SKM-1 treated with dmso at 0.1 percent for 144 hours (cell line): ENCODE data around the gene YAP1.
A peak's percentile ranks its signal among the peaks of the same experiment; 100 is the strongest.

Experiments
- DNase-seq: peaks from one replicate; lab custom pipeline; 2025; ENCODE audit not compliant: unreplicated experiment; lab: John Stamatoyannopoulos, UW

YAP1 gene

DNA sequence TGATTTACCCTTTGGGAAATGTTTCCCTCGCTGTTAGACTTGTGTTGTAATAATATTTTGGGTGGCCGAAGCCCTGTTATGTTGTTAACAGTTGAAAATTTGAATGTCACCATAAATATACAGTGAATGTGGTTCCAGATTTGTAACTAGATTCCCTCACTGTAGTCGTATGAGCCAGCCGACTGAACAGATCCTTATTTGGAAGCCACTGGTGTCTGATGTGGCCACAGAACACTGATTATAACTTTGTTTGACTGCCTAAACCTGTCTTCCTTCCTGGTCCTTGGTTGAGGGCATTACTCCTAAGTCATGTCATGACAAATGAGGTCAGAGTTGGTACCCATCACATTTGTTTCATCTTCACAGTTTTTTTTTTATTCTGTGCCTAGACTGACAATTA lies 45.4 kb downstream of the YAP1 start:
- no peak for DNase-seq

DNA sequence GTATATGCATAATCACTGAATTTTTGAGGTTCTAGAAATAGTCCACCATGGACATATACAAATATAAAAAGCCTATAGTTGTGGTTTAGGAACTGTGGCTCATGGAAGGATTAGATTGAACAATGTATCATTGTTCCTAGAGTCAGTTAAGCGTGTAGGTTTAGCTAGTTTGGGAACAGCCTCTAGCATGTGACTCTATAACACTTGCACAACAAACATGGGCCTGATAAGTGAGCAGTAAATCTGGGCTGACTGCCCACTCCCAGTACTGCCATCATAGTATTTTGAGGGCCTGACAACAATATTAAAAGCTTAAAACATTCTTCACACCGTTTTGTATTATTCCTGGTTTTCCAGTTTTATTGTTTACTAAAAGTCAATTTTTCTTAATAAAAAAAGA lies 47.0 kb downstream of the YAP1 start:
- DNase-seq, result no peak

DNA sequence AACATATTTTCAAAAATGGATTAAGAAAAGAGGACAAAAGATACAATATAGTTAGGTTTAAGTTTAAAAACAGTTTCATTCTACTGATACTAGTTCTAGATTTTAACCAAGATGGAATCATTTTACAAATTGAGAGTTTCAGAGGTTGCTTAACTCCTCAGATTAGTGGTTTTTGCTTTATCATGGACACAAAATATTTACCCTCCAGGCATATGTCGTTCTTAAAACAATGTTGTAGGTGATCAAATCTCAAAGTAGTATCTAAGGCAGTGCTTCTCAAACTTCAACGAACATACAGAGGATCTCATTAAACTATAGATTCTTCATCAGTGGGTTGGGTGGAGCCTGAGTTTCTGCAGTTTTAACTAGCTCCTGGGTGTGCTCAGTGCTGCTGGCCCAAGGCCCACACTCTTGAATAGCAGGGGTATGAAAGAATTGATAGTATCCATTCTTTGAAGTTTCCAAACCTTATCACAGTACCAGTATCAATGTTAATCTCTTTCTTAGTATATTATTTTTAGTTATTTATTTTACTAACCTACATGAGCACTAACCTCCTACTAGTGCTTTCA lies 48.0 kb downstream of the YAP1 start:
- DNase-seq, result no peak

DNA sequence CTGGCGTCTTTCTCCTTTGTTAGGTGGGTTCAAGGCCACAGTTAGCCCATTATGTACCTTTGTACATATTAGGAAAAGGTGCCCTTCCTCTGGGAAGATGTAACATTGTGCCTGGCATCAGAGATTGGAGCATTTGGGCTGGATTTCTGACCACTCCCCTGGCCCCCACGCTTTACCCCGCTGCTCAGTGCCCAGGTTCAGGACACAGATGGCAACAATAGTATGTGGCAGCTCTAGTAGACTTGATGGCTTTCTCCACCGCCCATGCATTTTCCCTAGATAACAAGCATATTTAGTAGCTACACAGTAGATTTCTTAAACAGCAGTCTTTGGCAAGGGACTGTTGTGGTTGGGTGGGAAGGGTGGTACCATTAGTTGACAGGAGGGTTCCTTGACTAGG lies 53.1 kb downstream of the YAP1 start:
- no peak for DNase-seq

DNA sequence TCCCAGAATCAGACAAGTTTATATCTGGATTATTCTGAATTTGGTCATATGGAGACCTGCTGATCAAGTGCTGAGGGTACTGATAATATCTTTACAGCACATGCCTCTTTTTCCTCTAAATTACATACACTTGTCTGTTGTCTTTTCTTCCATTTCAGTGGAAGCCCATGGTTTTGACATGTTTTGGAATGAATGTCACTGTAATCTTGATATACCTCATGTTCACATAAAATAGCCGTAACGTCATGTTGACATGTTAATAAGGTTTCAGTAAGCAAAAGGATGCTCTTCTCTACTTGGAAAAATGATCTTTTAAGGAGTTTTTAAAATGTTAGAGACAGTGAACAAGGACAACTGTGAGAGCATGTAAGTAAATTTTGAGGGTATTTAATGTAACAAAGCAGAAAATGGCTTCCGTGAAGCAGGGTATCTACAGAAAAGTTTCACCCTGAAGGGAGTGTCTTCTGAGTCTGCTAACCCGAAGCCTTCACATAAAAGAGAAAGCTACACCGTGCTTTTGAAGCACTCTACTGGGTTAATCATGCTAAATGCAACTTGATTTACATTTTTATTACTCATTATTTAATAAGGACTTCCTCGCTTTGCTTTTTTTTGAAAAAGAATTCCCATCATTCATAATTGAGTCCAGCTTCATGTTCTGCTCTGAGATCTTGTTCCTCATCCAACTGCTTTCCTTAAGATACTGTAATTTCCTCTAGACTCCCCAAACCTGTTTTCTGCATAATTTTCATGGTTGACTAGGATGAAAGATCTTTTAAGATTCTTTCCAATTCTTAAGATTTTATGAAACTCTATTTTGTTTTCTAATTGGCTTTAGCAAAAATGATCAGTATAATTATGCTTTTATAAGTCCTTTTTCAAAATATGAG lies 56.2 kb downstream of the YAP1 start:
- DNase-seq, result no peak

DNA sequence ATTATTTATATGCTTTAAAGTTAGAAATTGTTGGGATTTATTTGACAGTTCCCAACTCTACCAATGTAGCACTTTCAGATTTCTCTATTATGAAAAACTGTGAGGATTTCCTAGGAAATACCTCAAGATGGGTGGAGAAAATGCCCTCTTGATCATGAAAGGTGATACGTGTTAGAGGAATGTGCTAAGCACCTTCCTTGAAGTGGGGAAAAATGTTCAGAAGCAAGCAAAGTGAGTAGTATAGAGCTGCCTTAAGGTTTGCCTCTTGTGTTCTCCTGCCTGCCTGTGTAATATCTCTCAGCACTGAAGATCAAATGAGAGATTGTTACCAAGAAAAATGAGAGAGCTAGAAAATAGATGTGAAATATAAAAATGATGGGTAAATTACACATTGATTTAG lies 58.2 kb downstream of the YAP1 start:
- DNase-seq, result no peak

DNA sequence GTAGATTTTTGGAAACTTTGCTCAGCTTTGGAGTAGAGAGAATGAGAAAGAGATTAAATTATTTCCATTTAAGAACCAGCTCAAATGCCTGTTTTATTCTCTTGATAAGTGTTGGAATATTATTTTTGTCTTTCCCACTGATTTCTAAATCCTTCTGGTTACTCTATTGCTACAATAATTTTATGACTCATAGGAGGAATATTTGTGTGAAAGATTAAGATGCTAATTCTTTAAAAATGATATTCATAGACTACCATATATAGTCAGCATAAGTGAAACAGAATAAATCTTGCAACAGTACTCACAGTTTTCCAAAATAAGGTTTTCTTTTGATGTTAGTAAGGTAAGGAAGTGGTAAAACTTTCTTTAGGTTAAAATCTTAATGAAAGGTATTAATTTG lies 60.9 kb downstream of the YAP1 start:
- DNase-seq, result no peak

DNA sequence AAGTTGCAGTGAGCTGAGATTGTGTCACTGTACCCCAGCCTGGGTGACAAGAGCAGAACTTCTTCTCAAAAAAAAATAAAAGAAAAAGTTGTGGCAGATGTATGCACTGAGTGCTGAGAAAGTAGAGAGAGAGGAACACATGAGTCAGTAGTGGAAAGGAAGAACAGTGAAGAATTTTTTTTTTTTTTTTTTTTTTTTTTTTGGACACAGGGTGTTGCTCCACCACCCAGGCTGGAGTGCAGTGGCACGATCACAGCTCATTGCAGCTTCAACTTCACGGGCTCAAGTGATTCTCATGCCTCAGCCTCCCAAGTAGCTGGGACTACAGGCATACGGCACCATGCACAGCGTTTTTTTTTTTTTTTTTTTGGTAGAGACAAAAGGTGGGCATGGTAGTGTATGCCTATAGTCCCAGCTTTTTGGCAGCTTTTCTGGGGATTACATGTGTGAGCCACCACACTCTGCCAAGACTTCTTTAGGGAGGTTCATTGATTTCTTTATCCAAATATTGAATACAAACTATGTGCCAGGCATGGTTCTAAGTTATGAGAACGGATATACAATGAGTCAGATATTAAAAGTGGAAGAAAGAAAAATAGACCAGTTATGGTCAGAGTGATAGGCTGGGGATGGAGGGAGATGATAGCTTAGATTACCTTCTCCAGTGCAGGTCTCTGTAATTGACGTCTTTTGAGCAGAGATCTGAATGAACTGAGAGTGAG lies 62.0 kb downstream of the YAP1 start:
- DNase-seq, result no peak

DNA sequence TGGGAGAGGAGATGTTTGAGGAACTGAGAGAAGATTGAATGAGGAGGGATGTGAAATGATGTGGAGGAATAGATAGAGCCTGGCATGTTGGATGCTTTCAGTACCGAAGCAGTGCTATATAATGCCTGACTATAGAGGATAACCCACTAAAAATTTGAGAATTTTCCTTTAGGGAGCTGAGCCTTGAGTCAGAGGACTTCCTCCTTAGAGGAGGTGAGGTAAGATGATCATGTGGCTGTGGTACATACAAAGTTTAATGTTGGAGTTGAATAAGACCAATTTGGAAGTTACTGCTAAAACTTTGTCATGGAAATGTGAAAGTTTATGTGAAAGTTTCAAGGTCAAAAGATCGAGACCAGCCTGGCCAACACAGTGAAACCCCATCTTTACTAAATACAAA lies 66.9 kb downstream of the YAP1 start:
- no peak for DNase-seq

DNA sequence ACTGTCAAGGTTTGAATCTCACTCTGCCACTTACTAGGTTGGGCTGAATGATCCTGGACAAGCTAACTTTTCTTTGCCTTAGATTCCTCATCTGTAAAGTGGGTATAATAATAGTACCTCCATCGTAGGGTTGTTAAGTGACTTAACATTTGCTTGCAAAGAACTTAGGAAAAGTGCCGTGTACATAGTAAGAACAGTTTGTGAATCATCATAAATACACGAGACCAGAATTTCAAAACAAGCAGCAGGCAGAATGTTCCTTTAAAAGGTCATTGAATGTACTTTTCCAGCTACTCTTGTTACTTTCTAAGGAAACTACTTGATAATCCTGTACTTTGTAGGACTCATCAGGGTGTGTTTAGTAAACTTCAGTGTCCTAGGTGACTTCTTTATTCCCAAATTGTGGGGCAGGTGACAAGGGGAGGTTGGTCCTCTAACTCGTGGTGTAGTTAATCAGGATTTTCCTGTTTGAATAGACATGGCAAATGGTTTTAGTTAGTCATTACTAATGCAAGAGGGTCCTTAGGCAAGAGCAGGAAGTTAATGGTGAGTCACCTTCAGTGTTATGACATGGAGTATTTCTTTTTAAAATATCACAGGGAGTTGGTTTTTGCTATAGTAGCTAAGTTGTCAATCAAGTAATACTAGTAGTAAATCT lies 67.9 kb downstream of the YAP1 start:
- peak; percentile 78 for DNase-seq

DNA sequence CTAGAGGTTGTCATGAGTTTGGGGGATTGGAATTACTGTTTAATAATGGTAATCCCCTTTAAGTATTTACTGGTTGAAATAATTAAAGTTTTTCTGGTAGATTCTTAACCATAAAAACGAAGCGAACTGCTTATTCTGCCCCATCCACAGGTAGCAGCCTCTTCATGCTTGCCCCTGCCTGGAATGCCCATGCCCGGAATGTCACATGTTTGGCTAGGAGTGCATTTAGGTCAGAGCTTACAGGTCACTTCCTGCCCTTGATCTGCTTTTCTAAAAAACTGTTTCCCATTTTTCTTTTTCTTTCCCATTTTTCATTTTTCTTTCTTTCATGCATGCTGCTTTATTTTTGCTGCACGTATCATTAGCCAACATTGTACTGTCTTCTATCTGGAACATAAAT lies 69.1 kb downstream of the YAP1 start:
- no peak for DNase-seq

DNA sequence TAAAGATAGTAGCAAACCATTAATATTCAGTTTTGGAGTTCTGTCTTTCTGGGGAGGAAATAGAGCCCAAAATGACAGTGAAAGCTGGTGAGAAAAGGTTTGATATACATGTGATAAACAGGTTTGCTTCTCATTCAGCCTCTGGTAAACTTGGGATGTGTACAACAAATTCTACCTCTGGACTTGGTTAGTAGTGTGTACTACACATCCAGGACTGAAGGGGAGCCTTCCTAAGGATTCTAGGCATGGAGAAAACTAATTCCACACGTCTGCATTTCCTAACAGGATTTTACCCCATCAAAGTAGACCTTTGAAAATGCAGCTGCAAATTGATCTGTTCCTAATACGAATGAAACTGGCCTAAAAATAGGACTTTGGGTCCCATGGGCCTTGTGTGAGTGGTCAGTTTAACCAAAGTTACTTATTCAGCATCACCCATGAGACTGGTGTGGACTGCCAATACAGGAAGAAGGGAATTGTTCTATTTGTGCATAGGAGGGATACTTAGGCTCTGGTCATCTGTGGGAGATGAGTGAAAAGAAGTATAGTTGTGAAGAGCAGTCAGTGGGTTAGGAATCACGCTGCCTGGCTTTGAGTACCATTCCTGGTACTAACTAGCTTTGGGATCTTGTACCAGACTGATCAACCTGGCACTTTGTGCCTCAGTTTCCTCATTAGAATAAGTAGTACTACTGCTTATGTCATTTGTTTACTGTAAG lies 74.2 kb downstream of the YAP1 start:
- DNase-seq, result no peak

DNA sequence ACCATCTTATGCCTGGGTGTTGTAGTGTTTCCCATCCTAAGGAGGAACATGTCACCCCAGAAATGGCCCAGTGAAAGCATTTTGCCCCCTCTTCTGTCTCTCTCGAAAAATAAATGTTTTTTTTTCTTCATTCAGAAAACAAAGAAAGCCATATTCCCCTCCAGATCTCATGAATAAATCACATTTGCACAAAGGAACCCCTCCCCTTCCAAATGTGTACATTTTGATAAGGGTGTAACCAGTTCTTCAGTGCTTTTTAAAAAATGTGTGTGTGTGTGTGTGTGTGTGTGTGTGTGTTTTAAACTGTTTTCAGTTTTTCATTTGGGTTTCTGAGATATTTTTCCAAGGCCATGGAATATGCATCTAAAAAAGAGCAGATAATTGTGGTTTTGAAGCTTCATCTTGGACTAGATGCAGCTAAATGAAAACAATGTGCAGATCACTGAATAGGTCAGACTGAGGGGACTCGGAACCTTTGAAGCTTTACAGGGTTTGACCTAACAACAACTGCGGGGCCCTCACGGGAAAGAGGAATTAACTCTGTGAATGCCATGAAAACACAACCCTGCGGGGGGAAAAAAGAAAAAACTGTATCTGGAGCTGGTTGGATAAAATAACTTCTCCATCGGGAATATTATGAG lies 76.4 kb downstream of the YAP1 start:
- no peak for DNase-seq

DNA sequence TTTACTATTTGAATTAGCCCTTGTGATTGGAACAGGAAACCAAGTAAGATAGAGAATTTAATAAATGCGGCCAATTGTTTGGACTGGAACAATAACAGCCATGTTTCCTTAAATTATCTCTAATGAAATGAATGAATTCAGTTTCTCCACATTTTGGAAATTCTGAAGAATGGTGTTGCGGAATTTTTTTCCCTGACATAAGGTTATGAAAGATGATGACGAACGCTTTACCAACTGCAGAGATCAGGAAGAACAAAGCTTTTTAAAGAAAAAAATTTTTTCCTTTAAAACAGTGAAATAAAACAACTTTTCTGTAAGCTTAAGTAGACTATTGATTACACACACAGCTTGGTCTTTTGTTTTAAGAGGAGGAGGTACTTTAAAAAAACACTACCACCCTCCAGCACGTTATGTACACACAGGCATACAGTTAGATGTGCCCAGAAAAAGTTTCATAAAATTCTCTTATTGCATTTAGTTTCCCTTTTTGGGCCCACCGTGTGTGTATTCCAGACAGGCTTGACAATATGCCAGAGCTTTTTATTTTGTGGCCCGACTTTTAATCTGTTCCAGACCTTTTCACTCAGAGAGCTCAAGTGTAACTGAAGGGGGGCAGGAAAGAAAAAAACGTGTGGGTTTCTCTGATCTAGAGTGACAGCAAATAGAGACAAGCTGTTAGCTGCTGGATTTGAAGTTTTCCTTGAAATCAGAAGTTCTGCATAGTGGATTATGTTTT lies 77.3 kb downstream of the YAP1 start:
- DNase-seq, result no peak

DNA sequence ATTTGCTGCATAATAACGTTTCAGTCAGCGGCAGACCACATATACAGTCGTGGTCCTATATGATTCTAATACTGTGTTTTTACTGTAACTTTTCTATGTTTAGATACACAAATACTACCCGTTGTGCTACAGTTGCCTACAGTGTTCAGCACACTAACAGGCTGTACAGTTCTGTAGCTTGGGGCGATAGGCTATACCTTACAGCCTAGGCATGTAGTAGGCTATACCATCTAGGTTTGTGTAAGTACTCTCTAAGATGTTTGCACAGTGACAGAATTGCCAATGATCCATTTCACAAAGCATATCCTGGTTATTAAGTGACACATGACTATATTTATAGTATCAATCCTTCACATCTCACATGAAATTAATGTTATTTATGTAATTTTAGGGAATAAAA lies 78.2 kb downstream of the YAP1 start:
- no peak for DNase-seq

DNA sequence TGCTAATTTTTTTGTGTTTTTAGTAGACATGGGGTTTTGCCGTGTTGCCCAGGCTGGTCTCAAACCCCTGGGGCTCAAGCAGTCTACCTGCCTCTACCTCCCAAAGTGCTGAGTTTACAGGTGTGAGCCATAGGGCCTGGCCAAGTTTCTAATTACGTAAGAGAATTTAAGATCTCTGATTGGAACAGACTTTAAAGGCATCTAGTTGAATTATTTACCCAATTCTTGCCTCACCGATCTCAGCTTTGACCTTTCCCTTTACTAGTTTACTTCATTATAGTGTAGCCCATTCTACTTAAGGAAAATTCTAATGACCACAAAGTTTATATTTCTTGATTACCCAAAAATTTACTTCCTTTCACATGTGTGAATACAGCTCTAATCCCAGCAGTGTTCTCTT lies 81.6 kb downstream of the YAP1 start:
- DNase-seq, result no peak

DNA sequence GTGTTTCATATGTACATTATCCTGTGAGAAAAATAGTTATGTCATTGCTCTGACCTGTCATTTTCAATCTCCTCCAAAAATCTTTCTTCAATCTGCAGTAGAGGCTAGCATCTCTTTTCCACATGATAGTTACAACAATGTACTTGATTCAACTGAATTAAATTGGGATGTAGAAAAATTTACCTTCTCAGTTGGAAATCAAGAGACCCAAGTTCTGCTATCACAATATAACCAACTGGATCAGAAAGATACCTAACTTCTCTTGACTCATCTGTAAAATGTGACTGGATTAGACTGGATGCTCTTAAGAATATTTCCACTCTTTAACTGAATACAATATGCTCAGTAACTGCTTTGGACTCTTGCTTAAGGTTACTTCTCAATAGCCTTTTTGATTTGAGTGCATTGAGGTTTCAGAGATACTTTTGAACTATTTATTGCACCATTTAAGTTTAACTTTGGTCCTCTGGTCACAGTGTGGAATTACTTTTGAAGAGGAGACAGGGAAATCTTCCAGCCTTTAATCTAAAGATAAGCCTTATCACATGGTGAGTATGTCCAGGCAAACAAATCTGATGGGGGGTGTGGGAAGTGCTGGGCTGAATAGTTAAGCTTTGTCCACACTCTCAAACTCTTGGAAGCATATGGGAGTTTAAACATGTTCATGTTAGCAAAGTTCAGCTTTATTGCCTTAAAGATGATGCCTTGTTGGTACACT lies 82.3 kb downstream of the YAP1 start:
- no peak for DNase-seq

DNA sequence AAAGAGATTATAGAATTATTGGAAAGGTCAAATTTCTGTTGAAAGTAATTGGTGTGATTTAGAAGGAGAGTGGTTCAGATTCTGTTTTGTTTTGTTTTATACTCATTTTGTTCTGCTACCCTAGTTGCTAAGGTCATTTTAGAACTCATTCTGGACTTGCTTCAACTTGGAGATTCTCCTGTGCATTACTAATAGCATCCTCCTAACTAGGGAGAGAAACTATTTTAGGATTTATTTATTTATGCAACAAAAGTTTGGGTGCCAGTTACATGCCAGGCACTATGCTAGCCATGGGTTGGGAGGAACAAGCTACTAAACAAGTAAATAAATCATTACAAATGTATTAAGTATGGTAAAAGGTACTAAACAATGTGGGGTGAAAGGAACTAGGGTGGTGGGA lies 84.0 kb downstream of the YAP1 start:
- DNase-seq, result no peak

DNA sequence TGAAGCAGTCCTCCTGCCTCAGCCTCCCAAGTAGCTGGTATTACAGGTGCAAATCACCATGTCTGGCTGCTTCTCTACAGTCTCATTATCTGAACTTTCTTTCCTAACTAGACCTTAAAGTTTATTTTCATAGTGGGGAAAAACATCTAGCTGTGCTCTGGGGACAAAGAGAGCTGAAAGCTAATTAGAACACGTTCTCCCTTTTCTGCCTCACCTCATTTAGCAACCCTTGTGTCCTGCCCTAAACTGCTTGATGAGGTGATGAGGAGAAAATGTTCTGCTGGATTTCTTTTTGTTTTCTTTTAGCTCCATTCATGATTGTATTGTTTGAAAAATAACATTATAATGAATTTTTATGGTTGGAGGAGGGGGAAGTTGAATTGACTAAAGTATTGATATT lies 84.7 kb downstream of the YAP1 start:
- no peak for DNase-seq
